H1 (cell line): Measurements from ENCODE around the gene CASK. TPM values are rescaled to one million over a fixed set of nuclear protein-coding genes. Genes with fewer than 3 reads are reported as not detected.

Experiments used
- CTCF ChIA-PET: fragments of 300-600 bp; sonication (Branson Sonifier 250); formaldehyde crosslinking; loops from one replicate; lab custom pipeline; 2021; ENCODE audit not compliant: partially characterized antibody; lab: Charles Lee
- POLR2A ChIA-PET: fragments of 300-600 bp; sonication (Branson Sonifier 250); formaldehyde crosslinking; loops from one replicate; lab custom pipeline; 2021; ENCODE audit warnings: inconsistent platforms; ENCODE audit not compliant: partially characterized antibody; lab: Charles Lee
- DNase-seq, 2 experiments: peaks; one replicate each; pipeline versions ENCODE4 v3.0.0 to v3.0.0-alpha.2; 2010 to 2022; ENCODE audit warnings: low spot score in 2 of 2, low read depth in 1 of 2, mixed read lengths in 1 of 2
- FAIRE-seq: peaks from 2 replicates; lab custom pipeline; 2011; peaks lifted over from hg19 to GRCh38; lab: Jason Lieb, UNC
- H2AFZ ChIP-seq: 2 replicates; pipeline ENCODE4 v1.8.1; 2012; ENCODE audit warnings: low read length, inconsistent platforms
- H2AK5ac ChIP-seq: 2 replicates; pipeline ENCODE4 v1.6.1; 2013; ENCODE audit warnings: low read depth, low read length
- H2BK120ac ChIP-seq: replicated peaks from 2 replicates; pipeline ENCODE3; 2013; ENCODE audit warnings: low read depth, low read length, inconsistent platforms
- H2BK12ac ChIP-seq: 2 replicates; pipeline ENCODE4 v1.6.1; 2013; ENCODE audit warnings: low read depth, low read length
- H2BK15ac ChIP-seq: 2 replicates; pipeline ENCODE4 v1.6.1; 2013; ENCODE audit warnings: low read length
- H2BK20ac ChIP-seq: 2 replicates; pipeline ENCODE4 v1.6.1; 2013; ENCODE audit warnings: low read length
- H2BK5ac ChIP-seq: 2 replicates; pipeline ENCODE4 v1.6.1; 2013; ENCODE audit warnings: low read depth, low read length
- H3K14ac ChIP-seq: 2 replicates; pipeline ENCODE4 v1.6.1; 2013; ENCODE audit warnings: inconsistent platforms; ENCODE audit not compliant: insufficient read length
- H3K18ac ChIP-seq: 2 replicates; pipeline ENCODE4 v1.6.1; 2013; ENCODE audit warnings: low read length; ENCODE audit errors: extremely low read depth
- H3K23ac ChIP-seq: 2 replicates; pipeline ENCODE4 v1.6.1; 2013; ENCODE audit warnings: inconsistent platforms; ENCODE audit not compliant: insufficient read length
- H3K23me2 ChIP-seq: 2 replicates; pipeline ENCODE4 v1.6.1; 2013; ENCODE audit warnings: low read depth, low read length
- H3K27ac ChIP-seq: 2 replicates; pipeline ENCODE4 v1.6.1; 2011; ENCODE audit warnings: low read depth, low read length, inconsistent platforms
- H3K27me3 ChIP-seq, 4 experiments: replicated peaks in 1 of 4; 1 replicate in 1 of 4; 2 replicates in 3 of 4; pipeline versions ENCODE4 v1.6.1 to v1.8.1; 2011 to 2013; ENCODE audit warnings: low read length in 3 of 4, mild to moderate bottlenecking in 3 of 4, inconsistent platforms in 2 of 4, mixed read lengths in 2 of 4, moderate library complexity in 1 of 4; ENCODE audit not compliant: control insufficient read depth in 3 of 4, insufficient read depth in 3 of 4; ENCODE audit errors: extremely low read depth in 1 of 4
- H3K36me3 ChIP-seq, 4 experiments: 2 replicates each; pipeline versions ENCODE4 v1.6.1 to v1.8.1; 2011 to 2013; ENCODE audit warnings: mild to moderate bottlenecking in 4 of 4, low read length in 3 of 4, moderate library complexity in 2 of 4, control low read depth in 1 of 4, inconsistent platforms in 1 of 4; ENCODE audit not compliant: insufficient read depth in 4 of 4, control insufficient read depth in 2 of 4
- H3K4ac ChIP-seq: replicated peaks from 2 replicates; pipeline ENCODE3; 2013; ENCODE audit warnings: low read length, low read depth, mixed read lengths, inconsistent platforms; ENCODE audit not compliant: insufficient read length
- H3K4me1 ChIP-seq, 4 experiments: replicated peaks in 1 of 4; 1 replicate in 1 of 4; 2 replicates in 3 of 4; pipeline versions ENCODE4 v1.6.1 to v1.8.1; 2011 to 2013; ENCODE audit warnings: low read length in 3 of 4, inconsistent platforms in 2 of 4, mixed read lengths in 1 of 4; ENCODE audit not compliant: insufficient read depth in 4 of 4, control insufficient read depth in 3 of 4
- H3K4me2 ChIP-seq, 2 experiments: 2 replicates each; pipeline versions ENCODE4 v1.6.1 to v1.8.1; 2011 to 2013; ENCODE audit warnings: low read depth in 2 of 2, low read length in 2 of 2, control low read depth in 1 of 2, inconsistent platforms in 1 of 2, mild to moderate bottlenecking in 1 of 2; ENCODE audit not compliant: insufficient read depth in 1 of 2
- H3K4me3 ChIP-seq, 4 experiments: fragments of 200-600, 300-600 bp in 1 of 4; sonication (generic), shearing (Covaris generic), sonication (Bioruptor Twin) in 1 of 4; 2 replicates each; pipeline versions ENCODE4 v1.5.1 to v1.8.1; 2011 to 2016; ENCODE audit warnings: low read length in 4 of 4, low read depth in 3 of 4, control low read depth in 2 of 4, inconsistent platforms in 2 of 4, mild to moderate bottlenecking in 2 of 4, mixed read lengths in 1 of 4, moderate library complexity in 1 of 4; ENCODE audit not compliant: insufficient read depth in 2 of 4; ENCODE audit errors: extremely low read depth in 1 of 4
- H3K56ac ChIP-seq: replicated peaks from 2 replicates; pipeline ENCODE3; 2013; ENCODE audit warnings: low read depth, mild to moderate bottlenecking, mixed read lengths, low read length, inconsistent platforms; ENCODE audit not compliant: insufficient read length
- H3K79me1 ChIP-seq: 2 replicates; pipeline ENCODE4 v1.6.1; 2013; ENCODE audit warnings: low read depth, low read length, control low read depth
- H3K79me2 ChIP-seq, 2 experiments: 2 replicates each; pipeline versions ENCODE4 v1.6.1 to v1.8.1; 2012 to 2013; ENCODE audit warnings: low read length in 2 of 2, mild to moderate bottlenecking in 2 of 2, inconsistent platforms in 1 of 2; ENCODE audit not compliant: insufficient read depth in 2 of 2, control insufficient read depth in 1 of 2
- H3K9ac ChIP-seq, 4 experiments: replicated peaks in 1 of 4; 1 replicate in 1 of 4; 2 replicates in 3 of 4; pipeline versions ENCODE4 v1.6.1 to v1.8.1; 2011 to 2013; ENCODE audit warnings: low read depth in 3 of 4, low read length in 3 of 4, control low read depth in 2 of 4, mild to moderate bottlenecking in 2 of 4, moderate library complexity in 2 of 4, inconsistent platforms in 1 of 4; ENCODE audit errors: extremely low read depth in 1 of 4
- H3K9me3 ChIP-seq, 2 experiments: 2 replicates each; pipeline versions ENCODE4 v1.6.1 to v1.8.1; 2012 to 2013; ENCODE audit warnings: mild to moderate bottlenecking in 2 of 2, moderate library complexity in 2 of 2, control low read depth in 1 of 2, inconsistent platforms in 1 of 2, low read depth in 1 of 2, low read length in 1 of 2, mixed read lengths in 1 of 2; ENCODE audit not compliant: insufficient read depth in 2 of 2
- H4K20me1 ChIP-seq, 2 experiments: replicated peaks in 1 of 2; 2 replicates each; pipeline versions ENCODE3 to v1.8.1; 2011 to 2013; ENCODE audit warnings: inconsistent platforms in 2 of 2, low read length in 2 of 2, mild to moderate bottlenecking in 1 of 2; ENCODE audit not compliant: insufficient read depth in 2 of 2, control insufficient read depth in 1 of 2
- H4K5ac ChIP-seq: 2 replicates; pipeline ENCODE4 v1.6.1; 2013; ENCODE audit warnings: low read length, low read depth, mixed read lengths, inconsistent platforms; ENCODE audit not compliant: insufficient read length
- H4K8ac ChIP-seq: 2 replicates; pipeline ENCODE4 v1.8.0; 2013; ENCODE audit warnings: mild to moderate bottlenecking, moderate library complexity, low read length, inconsistent platforms; ENCODE audit not compliant: insufficient read depth; ENCODE audit errors: extremely low read depth
- H4K91ac ChIP-seq: replicated peaks from 2 replicates; pipeline ENCODE3; 2013; ENCODE audit warnings: low read length, mixed read lengths, inconsistent platforms; ENCODE audit not compliant: insufficient read length
- GTF2F1 ChIP-seq: IDR thresholded peaks from 2 replicates; pipeline ENCODE4 v1.6.1; 2012; ENCODE audit warnings: low read depth, low read length, improper control_type of control experiment, borderline replicate concordance
- WGBS, 2 experiments: shearing (Covaris generic) in 1 of 2; methylation state at CpG; one replicate each; pipeline versions ENCODE4 v1.1.6 to v1.1.7; 2013 to 2015; ENCODE audit warnings: low lambda C conversion rate in 2 of 2, mixed read lengths in 2 of 2, inconsistent platforms in 1 of 2, low coverage in 1 of 2, missing lambda C conversion rate in 1 of 2; ENCODE audit not compliant: insufficient replicate concordance in 2 of 2, insufficient coverage in 1 of 2, insufficient read length in 1 of 2; ENCODE audit errors: extremely low coverage in 1 of 2, missing lambda C conversion rate in 1 of 2; 5-methylcytosine and 5-hydroxymethylcytosine counted together
- polyA plus RNA-seq, 7 experiments: library from polyadenylated mRNA; depleted of rRNA in 3 of 7; stranded (reverse) in 5 of 7; unstranded in 2 of 7; fragments of >200 nt in 5 of 7; fragments of 200-250 nt in 2 of 7; gene quantifications; 1 replicate in 5 of 7; 2 replicates in 1 of 7; 4 replicates in 1 of 7; pipeline versions ENCODE4 v1.2.1 to v1.2.3, GENCODE V29; 2011 to 2013; ENCODE audit warnings: missing spikeins in 2 of 7, mixed read lengths in 2 of 7
- total RNA-seq: library from RNA; stranded (reverse); fragmentation: NEBNext Ultra II Directional; extraction: Animal tissue kit (Norgen Biotek cat#: 25700); gene quantifications from 2 replicates; pipeline ENCODE4 v1.2.1, GENCODE V29; 2021
- TF ChIP-seq, protein P1 (sequence below): IDR thresholded peaks from 2 replicates; pipeline ENCODE4 v1.6.1; 2012; ENCODE audit warnings: inconsistent platforms

CASK gene
- total and polyA plus RNA-seq, 2 of the 8 experiments (the other 6 are each of a cell fraction or from before 2014, with no cell fraction given), result 21.6 to 55.1 TPM

DNA sequence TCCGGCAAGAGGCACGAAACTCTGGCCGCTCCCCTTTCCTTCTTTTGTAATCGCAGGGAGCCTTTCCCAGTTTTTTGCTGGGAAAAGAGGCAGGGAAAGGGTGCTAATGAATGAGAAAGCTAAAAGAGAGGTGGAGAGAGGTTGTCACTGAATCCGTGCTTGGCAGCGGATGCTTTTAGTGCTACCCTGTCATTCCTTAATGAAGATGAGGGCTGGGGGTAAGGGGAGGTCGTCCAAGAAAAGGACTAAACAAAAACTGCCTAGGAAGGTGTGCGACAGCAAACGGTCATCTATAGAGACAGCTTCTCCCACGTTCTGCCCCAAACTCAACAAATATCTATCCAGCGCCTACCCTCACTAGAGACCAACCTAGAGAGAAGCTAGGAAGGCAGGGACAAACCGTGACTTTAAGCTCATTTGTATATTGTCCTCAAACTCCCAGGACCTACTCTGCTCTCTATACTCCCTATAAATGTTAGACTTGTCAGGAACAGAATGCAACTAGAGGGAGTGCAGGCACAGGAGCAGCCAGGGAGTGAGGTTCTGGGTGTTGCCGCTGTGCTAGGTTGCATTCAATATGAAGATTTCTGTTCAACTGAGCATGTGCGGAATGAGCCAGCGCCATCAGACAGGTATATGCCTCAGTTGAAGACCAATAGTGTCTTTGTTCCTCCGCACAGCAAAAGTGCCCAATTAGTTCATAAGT, 777 bp upstream of the CASK start:
- no peak overlapping the region for H4K91ac ChIP-seq
- 12% methylated on average over 10 of the region's 16 CpGs; no CpG with 5 or more reads in 1 of the 2 experiments for WGBS, 2 experiments
- H4K20me1 ChIP-seq, result no peaks in the 10 kb centered on the region
- peaks cover 0 to 34% of the 10 kb centered on the region in 2 experiments; a peak in 3 of 4 replicates for H3K79me2 ChIP-seq
- no peak overlapping the region for H2BK20ac ChIP-seq
- H3K27ac ChIP-seq, result no peak overlapping the region; the same call in 1 of the 2 replicates
- H2BK120ac ChIP-seq, result no peak overlapping the region
- peak overlapping the region; percentile 75; the same call in 1 of the 2 replicates for H2BK5ac ChIP-seq
- H4K5ac ChIP-seq, result peak overlapping the region; percentile 15
- no peak overlapping the region for H2BK12ac ChIP-seq
- no peak overlapping the region for H2AK5ac ChIP-seq
- TF ChIP-seq, protein P1, sequence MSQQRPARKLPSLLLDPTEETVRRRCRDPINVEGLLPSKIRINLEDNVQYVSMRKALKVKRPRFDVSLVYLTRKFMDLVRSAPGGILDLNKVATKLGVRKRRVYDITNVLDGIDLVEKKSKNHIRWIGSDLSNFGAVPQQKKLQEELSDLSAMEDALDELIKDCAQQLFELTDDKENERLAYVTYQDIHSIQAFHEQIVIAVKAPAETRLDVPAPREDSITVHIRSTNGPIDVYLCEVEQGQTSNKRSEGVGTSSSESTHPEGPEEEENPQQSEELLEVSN, result 0 out of 2 replicates have a peak, but pooled peaks have one; percentile 27
- no peak for TF ChIP-seq GTF2F1
- TF ChIP-seq, all 59 proteins: peak for 1
- Histone ChIP-seq H3K9ac (peak overlapping the region in 3 of 4 experiments; percentile 8 to 61 (median 34); a peak in 5 of 7 replicates), H3K4ac (no peak overlapping the region), H3K56ac (no peak overlapping the region), H3K4me3 (peak overlapping the region; percentile 52 to 92 (median 60)), H3K23ac (no peak overlapping the region), H3K4me1 (peaks cover 0 to 3% (median 0%) of the 10 kb centered on the region in 4 experiments; a peak in 2 of 7 replicates), H3K18ac (no peak overlapping the region), H2AFZ (0 out of 2 replicates have a peak overlapping the region, but pooled peaks have one; percentile 76), H2BK15ac (no peak overlapping the region), H3K23me2 (peaks cover 10% of the 10 kb centered on the region), H3K27me3 (no peaks in the 10 kb centered on the region; a peak in 1 of 7 replicates), H3K14ac (no peak overlapping the region), H3K9me3 (no peaks in the 10 kb centered on the region), H3K4me2 (peak overlapping the region; percentile 75 to 99), H4K8ac (no peak overlapping the region), H3K79me1 (no peaks in the 10 kb centered on the region; the same call in 1 of the 2 replicates), H3K36me3 (no peaks in the 10 kb centered on the region)
- no peak for DNase-seq
- ChIA-PET POLR2A (interaction anchor here (0.8 to 1.9 kb wide), 2 partner anchors 14 to 41 kb away, joined by 3 to 4 read pairs; no protein-coding TSS in a partner anchor), CTCF (interaction anchor here (0.5 to 1.0 kb wide), 3 partner anchors 17 to 509 kb away, joined by 3 read pairs; no protein-coding TSS in a partner anchor)
- no peak for FAIRE-seq
